Type B pancreatic cell (in vitro differentiated cells): Measurements from ENCODE around the gene TMEM145. TPM values are rescaled to one million over a fixed set of nuclear protein-coding genes. Genes with fewer than 3 reads are reported as not detected.

Source experiments
- DNase-seq: peaks from one replicate; pipeline ENCODE4 v3.0.0; 2021; ENCODE audit warnings: mixed read lengths; ENCODE audit not compliant: unreplicated experiment; ENCODE audit errors: extremely low spot score
- H3K27ac Mint-ChIP-seq: 2 replicates; pipeline ENCODE4 v1.8.0; 2021; ENCODE audit warnings: mild to moderate bottlenecking, mixed read lengths
- H3K27me3 Mint-ChIP-seq: 2 replicates; pipeline ENCODE4 v1.8.0; 2021; ENCODE audit warnings: mixed read lengths
- H3K36me3 Mint-ChIP-seq: 2 replicates; pipeline ENCODE4 v1.8.0; 2021; ENCODE audit warnings: mixed read lengths
- H3K4me1 Mint-ChIP-seq: one replicate; pipeline ENCODE4 v1.8.0; 2021; ENCODE audit warnings: mixed read lengths; ENCODE audit not compliant: unreplicated experiment
- H3K4me3 Mint-ChIP-seq: 2 replicates; pipeline ENCODE4 v1.8.0; 2021; ENCODE audit warnings: mild to moderate bottlenecking, mixed read lengths
- H3K9me3 Mint-ChIP-seq: 2 replicates; pipeline ENCODE4 v1.8.0; 2021; ENCODE audit warnings: mixed read lengths
- CTCF ChIP-seq: fragments of 200-600 bp; sonication (generic); conservative IDR thresholded peaks from 2 replicates; pipeline ENCODE4 v1.5.0; 2021; ENCODE audit warnings: antibody characterized with exemption, mild to moderate bottlenecking
- total RNA-seq: library from RNA; stranded (reverse); gene quantifications from 2 replicates; pipeline ENCODE4 v1.2.1, GENCODE V29; 2021; ENCODE audit warnings: low replicate concordance

The TMEM145 gene
- total RNA-seq, 1 donor from 2014 or later: 3.6 TPM

GRCh38 chr19:42279902-42280814 lies 33.0 kb upstream of the TMEM145 start:
- Mint-ChIP-seq H3K27ac (peak overlapping the region; percentile 95), H3K4me3 (peak overlapping the region; percentile 95), H3K36me3 (peaks cover 3% of the 10 kb centered on the region), H3K27me3 (no peaks in the 10 kb centered on the region), H3K9me3 (no peaks in the 10 kb centered on the region), H3K4me1 (peaks cover 30% of the 10 kb centered on the region)
- DNase-seq: peak; percentile 91
- peak; percentile 98 for TF ChIP-seq CTCF

DNA sequence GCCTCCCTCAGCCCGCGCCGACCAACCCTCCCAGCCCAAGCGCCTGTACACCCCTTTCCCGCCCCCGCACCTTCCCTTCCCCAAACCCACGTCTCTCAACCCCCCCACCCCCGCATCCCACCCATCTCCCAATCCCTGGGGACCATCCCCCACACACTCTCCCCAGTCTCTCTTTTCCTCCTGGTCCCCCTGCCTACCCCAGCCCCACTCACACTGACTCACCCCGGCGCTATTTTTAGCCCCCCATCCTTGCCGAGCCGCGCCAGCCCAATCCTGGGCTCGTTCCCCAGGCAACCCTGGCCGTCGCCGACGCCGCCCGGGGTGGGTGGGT lies 32.3 kb upstream of the TMEM145 start:
- Mint-ChIP-seq H3K4me3 (peak overlapping the region; percentile 87), H3K27ac (no peak overlapping the region), H3K9me3 (no peaks in the 10 kb centered on the region), H3K4me1 (peaks cover 31% of the 10 kb centered on the region), H3K27me3 (no peaks in the 10 kb centered on the region), H3K36me3 (peaks cover 3% of the 10 kb centered on the region)
- TF ChIP-seq CTCF: no peak
- DNase-seq: peak; percentile 73

- Mint-ChIP-seq H3K36me3 (no peaks in the 10 kb centered on the region), H3K4me1 (peaks cover 31% of the 10 kb centered on the region), H3K9me3 (no peaks in the 10 kb centered on the region), H3K4me3 (peak overlapping the region; percentile 87), H3K27me3 (no peaks in the 10 kb centered on the region), H3K27ac (no peak overlapping the region)
- no peak for TF ChIP-seq CTCF
- DNase-seq: no peak
Observed at GRCh38 chr19:42281146-42281826, 31.8 kb upstream of the TMEM145 start.

- Mint-ChIP-seq H3K4me1 (peaks cover 31% of the 10 kb centered on the region), H3K27me3 (no peaks in the 10 kb centered on the region), H3K9me3 (no peaks in the 10 kb centered on the region), H3K27ac (no peak overlapping the region), H3K4me3 (peak overlapping the region; percentile 87), H3K36me3 (no peaks in the 10 kb centered on the region)
- no peak for DNase-seq
- TF ChIP-seq CTCF: no peak
Observed at GRCh38 chr19:42281827-42282762, 31.0 kb upstream of the TMEM145 start.

GRCh38 chr19:42282819-42283187 lies 30.3 kb upstream of the TMEM145 start:
- no peak overlapping the region for H3K27ac Mint-ChIP-seq

More at GRCh38 chr19:42282819-42283187, 30.3 kb upstream of the TMEM145 start:
- Mint-ChIP-seq H3K4me3 (peak overlapping the region; percentile 87), H3K9me3 (no peaks in the 10 kb centered on the region), H3K27me3 (no peaks in the 10 kb centered on the region), H3K4me1 (peaks cover 31% of the 10 kb centered on the region), H3K36me3 (no peaks in the 10 kb centered on the region)
- no peak for TF ChIP-seq CTCF
- DNase-seq: no peak
